NCI-H128 (cell line): ENCODE measurements around the gene PPP3R1.

ENCODE experiments used
- DNase-seq: peaks from one replicate; lab custom pipeline; 2025; ENCODE audit not compliant: unreplicated experiment; lab: John Stamatoyannopoulos, UW

Gene PPP3R1

GRCh38 chr2:68252400-68253218 is at the start of gene PPP3R1:
PPP3R1 (minus strand) TSS chr2:68252532; CDS start chr2:68252127, 405 bp downstream.
- DNase-seq = peak; percentile 85

- no peak for DNase-seq
Measured at GRCh38 chr2:68295516-68295915, 43.2 kb upstream of the PPP3R1 start.

DNA sequence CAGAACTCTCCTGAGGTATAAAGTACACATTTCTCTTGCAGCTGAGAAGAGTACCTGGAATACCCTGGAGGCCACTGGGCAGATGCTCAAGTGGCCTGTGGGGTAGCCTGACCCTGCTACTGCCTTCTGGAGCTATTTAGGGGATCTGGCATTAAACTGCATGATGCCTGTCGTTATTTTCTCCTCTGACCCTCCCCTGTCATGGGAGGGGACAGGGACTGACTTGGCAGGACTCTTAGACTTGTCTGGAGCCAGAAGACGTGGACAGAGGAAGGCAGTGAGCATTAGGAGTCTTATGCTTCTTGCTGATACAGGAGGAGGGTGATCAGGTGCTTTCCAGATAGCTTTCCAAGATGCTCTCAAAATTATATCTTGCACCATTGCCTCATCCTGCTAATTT is 42.6 kb upstream of the PPP3R1 start:
- no peak for DNase-seq

DNA sequence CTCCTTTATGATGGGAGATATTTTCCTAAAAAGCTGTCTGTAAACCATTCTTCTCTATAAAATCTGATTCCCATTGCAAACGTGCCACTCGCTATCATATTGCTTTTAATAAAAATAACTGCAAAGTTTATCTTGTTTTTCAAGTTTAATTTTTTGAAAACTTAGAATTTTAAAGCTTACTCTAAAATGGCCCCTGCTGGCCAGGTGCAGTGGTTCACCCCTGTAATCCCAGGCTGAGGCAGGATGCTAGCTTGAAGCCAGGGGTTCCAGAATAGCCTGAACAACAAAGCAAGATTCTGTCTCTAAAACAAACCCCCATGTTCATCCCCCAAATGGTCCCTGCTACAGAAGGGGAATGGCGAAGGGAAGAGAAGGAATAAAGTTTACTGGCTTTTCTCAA is 41.9 kb upstream of the PPP3R1 start:
- no peak for DNase-seq

- DNase-seq = no peak
Measured at GRCh38 chr2:68293755-68294154, 41.4 kb upstream of the PPP3R1 start.

GRCh38 chr2:68293024-68293423 is 40.7 kb upstream of the PPP3R1 start:
- DNase-seq = no peak

GRCh38 chr2:68292108-68292710 is 39.9 kb upstream of the PPP3R1 start:
- DNase-seq = peak; percentile 14

DNA sequence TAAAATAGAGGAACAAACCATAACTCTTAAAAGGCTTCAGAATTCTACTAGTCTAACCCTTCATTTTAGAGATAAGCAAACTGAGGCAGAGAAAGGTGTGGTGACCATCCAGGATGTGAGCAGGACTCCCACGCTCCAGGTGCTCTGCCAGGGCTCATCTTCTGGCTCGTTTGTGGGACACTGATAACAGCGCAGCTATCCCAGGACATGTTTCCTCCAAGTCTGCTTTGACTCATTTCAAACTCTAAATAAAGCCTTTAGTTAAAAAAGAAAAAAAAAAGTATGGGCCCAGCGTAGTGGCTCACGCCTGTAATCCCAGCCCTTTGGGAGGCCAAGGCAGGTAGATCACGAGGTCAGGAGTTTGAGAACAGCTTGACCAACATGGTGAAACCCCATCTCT is 39.0 kb upstream of the PPP3R1 start:
- no peak for DNase-seq

- no peak for DNase-seq
Measured at GRCh38 chr2:68290901-68291300, 38.6 kb upstream of the PPP3R1 start.

DNA sequence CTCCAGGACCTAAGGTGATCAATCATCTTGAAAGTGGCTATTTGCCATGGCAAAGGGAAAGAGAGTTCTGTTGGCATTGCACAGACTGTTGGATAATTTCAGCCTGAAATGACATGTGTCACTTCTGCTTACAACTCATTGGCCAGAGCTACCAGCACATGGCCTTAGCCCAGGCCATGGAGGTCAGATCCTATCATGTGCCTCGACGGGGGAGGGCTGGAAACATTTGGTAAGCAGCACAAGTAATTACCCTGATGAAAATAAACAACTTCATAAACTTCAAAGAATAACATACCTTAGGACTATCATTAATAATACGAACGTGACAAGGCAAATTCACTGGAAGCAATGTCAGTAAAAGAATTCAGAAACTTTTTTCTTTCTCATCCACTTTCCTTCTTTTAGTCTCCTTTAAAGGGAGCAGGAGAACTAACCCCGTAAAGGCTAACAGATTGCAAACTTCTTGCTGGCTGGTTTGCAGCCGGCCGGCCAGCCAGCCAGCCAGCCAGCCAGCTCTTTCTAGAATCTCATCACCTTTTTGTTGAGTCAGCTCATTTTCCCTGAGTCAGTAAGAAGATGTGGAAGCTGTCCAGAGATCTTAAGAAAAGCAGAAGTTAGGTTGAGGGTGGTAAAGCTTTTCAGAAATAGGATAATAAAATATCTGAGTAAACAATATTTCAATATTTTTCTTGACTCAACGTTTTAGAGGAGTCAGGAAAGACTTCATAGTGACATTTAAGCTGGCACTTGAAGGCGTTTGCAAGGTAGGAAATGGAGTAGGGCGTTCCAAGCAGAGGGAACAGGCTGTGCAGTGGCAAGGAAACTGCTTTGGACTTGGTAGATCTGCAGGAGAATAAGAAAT is 35.5 kb upstream of the PPP3R1 start:
- no peak for DNase-seq

- no peak for DNase-seq
Measured at GRCh38 chr2:68284896-68285295, 32.6 kb upstream of the PPP3R1 start.

DNA sequence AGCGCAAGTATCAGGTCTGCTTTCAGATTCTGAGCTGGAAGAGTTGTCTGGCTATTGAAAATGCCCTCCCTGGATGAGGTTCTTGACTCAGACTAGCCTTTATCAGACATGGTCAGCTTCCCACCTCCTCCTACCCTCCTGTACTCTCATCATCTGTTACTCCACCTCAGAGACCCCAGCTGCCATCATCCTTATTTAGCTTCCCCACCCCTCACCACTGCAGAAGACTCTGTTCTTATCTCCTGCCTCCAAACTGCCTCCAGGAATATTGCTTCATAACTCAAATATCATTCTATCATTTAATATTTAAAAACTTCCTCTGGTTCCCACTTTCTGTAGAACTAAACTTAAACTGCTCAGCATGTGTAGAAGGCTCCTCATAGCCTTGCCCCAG is 31.1 kb upstream of the PPP3R1 start:
- no peak for DNase-seq

DNA sequence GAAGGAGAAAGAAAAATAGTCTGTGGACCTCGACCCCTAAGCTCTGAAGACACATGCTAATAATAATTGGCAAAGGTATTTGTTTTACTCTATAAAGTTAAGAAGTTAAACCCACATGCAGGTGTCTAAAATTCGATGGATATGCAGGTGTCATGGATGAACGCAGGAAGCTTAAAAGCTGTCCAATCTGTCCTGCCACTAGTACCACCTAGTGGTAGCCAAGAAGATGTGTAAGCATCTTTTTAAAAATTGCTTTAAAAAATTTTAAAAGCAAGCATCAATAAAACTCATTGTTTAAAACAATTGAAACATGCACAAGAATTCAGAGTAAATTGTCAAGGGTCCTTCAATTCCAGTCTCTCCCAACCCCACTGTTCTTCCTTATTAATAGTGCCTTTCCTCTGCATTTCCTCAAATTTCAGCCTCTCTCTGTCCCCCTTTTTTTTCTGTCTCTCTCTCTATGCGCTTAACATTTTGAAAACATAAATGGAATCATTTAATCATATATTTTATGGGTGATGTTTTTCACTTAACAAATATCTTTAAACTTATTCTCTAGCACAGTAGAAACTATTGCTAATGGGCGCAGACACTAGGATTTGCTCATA is 30.6 kb upstream of the PPP3R1 start:
- DNase-seq = no peak

- no peak for DNase-seq
Measured at GRCh38 chr2:68280796-68281195, 28.5 kb upstream of the PPP3R1 start.

- no peak for DNase-seq
Measured at GRCh38 chr2:68280348-68280747, 28.0 kb upstream of the PPP3R1 start.

DNA sequence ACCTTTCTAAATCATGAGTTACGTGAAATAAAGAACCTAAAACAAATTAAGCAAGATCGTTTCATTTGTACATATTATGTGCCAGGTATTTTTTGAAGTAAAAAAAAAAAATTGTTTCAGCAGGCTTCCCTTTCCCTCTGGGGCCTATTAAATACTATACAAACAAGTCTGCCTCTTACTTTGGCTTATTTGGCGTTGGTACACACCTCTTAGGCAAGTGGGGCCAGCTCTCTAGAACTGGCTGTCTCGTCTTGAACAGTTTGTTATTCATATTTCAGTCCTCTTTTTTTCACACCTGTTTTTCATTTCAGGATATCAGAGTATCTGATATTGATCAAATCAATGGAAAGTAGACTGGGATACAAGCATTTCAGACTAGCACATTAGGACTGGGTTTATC is 27.4 kb upstream of the PPP3R1 start:
- DNase-seq = no peak

DNA sequence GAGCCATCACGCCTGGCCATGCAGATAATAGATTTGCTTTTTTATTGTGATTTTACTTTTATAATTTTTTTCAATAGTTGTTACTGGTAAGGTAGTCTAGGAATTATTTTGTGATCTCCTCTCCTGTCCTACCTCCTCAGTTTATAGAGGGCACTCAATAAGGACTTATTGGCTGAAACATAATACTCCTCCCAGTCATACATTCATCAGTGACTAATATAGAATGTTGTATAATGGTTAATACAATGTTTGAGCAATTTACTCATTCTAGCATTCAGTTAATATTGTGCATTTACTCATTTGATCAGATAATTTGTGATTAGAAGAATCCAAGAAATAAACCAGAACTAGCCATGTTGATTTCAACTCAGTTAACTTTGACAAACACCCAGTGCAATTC is 25.8 kb upstream of the PPP3R1 start:
- DNase-seq = no peak

GRCh38 chr2:68274022-68274421 is 21.7 kb upstream of the PPP3R1 start:
- DNase-seq = no peak

DNA sequence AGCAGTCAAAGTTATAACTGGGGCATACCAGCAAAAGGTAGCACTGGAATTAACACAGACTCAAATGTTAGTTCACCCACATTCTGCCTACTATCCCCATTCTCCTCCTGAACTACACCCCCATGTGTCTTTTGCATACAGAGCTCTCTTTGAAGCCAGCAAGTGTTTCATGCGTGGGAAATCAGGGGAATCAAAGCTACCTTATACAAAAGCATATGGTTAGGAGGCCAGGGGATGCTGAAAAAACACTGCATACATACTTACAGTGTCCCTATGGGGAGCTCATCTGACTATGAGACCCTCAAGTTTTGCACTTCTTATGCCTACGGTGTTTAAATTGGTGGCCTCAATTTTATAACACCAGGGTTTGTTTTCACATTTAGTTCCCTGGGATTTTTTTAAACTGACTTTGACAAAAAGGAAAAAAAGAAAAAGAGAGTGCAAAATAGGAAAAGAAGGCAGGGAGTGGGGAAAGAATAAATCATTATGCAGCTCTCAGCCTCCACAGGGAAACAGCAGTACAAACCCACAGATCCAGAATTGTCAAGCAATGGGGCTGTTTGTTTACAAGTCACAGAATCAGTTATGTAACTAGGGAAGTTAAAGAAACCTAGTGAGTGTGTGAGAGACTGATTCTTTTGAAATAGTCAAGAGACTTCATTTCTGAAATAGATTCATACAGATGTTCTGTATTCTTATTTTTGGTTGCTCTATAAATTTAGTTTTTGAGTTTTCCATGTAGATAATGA is 20.1 kb upstream of the PPP3R1 start:
- DNase-seq = no peak

DNA sequence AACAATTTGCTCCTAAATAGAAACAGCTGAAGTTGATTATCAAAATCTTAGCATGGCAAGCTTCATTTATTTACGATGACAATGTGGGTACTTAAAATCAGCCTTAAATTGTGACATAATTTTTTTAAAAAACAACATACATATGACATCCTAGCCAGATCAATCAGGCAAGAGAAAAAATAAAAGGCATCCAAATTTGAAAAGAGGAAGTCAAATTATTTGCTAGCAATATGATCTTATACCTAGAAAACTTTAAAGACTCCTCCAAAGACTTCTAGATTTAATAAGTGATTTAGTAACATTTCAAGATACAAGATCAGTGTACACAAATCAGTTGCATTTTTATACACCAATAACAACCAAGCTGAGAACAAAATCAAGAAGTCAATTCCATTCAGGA is 14.3 kb upstream of the PPP3R1 start:
- DNase-seq = no peak

DNA sequence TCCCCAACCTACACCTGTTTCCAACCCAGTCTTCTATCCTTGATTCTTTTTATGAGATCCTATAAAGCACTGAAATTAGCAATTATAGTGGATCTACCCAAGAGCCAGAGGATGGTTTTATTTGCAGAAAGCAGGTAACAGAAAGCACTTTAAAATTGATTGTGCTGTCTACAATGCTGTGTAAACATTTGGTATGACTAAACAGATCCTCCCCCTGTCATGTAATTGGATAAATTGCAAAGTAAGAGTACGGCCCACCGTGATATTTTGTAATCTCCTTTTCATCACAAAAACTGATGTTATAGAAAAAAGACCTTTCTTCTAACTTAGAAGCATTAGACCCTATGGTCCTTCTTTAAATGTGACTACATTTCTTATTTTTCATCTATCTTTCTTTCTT is 11.3 kb upstream of the PPP3R1 start:
- DNase-seq = no peak
